HG02870 (cell line): ENCODE results near the gene CREB3L2.
"Not testable (repeated sequence)": the region's sequence is repeated elsewhere in the genome, so short reads cannot be mapped to it uniquely, and the experiment has no call there.

Source experiments
- ATAC-seq: cut with Tn5 transposase; IDR thresholded peaks from one replicate; pipeline ENCODE4 v1.9.1; 2021; ENCODE audit warnings: mild to moderate bottlenecking, moderate library complexity; ENCODE audit not compliant: unreplicated experiment

Gene CREB3L2

DNA sequence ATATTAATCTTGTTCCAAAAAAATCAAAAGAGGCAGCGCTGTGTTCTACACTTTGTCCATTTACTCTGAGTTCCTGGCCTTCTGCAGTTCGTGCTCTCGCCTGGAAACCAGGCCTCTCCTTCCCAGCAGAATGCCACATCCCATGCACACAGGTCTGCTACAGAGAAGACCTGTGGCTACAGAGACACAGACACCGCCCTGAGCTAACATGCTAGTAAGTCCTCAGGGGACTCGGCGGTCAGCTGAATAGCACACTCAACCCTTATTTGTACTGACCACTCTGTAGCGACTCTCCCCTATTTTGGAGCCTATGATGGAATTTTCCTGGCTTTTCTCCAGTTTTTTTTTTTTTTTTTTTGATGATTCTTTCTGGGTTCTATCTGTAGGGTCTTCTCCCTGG is 12.8 kb downstream of the CREB3L2 start:
- ATAC-seq: no peak

DNA sequence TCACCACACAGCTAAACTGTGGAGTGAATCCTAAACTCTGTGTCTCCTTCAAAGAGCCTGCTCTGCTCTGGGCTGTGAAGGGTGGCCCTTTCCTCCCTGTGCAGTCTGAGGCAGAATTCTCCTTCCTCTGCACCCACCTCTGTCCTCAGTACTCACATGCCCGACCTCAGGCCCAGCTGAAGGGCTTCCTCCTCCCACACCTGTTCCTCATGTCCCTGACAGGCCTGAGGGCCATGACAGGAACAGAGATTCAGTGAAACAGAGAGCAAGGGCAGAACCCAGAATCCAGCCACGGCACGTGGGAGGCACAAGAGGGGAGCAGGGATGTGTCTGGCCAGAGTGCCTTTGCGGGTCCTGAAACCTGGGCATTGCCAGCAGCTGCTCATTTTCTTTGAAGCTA is 13.9 kb downstream of the CREB3L2 start:
- ATAC-seq: peak; percentile 55

DNA sequence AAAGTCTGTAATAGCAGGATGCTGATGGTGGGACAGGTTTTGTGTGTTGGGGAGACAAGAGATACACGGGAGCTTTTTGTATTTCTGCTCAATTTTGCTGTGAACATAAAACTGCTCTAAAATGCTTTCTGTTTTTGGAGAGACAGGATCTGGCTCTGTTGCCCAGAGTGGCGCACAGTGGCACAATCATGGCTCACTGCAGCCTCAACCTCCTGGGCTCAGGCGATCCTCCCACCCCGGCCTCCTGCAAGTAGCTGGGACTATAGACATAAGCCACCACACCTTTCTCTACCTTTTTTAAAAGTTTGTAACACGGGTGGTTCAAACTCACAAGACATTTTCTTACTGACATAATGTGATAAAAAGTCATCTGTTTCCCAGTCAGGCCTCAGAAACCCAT is 14.3 kb downstream of the CREB3L2 start:
- ATAC-seq: no peak

- ATAC-seq: no peak
These were observed 14.9 kb downstream of the CREB3L2 start for GRCh38 chr7:137987018-137987349.

DNA sequence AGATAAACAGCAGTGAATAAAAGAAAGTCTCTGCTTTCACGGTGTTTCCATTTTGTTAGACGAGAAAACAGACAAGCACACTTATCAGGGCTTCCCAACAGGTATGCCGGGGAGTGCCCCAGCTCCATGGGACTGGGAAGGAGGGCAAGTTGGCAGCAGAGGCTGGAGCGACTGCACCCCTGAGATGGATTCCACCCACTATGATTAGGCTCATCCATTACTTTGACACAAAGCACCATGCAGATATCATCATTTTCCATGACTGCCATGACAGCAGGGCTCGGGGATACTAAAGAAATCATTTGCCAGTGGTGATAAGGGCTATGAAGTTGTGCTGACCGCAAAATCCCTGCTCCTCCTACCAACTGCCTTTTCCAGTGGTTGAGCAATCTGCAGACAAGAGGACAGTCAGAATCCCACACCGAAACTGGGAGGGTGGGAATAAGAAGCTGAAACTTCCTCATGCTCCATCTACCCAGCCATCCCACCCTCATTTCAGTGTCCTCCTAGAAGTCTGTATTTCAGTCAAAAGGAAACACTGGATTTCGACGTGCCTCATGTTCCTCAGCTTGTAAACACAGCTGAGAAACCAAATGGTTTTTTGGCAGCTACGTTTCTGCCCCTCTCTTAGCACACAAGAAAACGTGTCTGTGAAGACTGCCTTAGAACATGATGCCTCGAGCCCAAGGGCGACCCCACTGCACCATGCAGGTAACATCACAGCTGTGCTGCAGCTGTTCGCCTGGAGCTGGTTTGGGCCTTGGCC is 15.5 kb downstream of the CREB3L2 start:
- no peak for ATAC-seq

DNA sequence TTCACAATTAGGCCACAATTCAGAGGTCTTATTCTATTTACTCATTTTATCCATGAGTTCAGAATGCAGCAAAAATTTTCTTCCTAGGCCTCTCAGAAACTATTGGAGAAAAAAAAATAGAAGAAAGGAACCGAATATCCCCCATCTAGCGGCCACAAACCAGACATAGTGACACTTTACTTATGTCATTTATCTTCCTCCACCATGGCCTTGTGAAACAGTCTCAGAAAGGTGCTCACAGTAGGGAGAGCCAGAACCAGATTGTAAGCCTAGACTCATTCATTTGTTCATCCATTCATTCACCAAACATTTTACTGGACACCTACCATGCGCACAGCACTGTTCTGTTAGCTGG is 16.0 kb downstream of the CREB3L2 start:
- peak; percentile 52 for ATAC-seq

GRCh38 chr7:137985253-137985896 is 16.5 kb downstream of the CREB3L2 start:
- ATAC-seq: peak; percentile 43

- no peak for ATAC-seq
These were observed 17.5 kb downstream of the CREB3L2 start for GRCh38 chr7:137984181-137985041.

DNA sequence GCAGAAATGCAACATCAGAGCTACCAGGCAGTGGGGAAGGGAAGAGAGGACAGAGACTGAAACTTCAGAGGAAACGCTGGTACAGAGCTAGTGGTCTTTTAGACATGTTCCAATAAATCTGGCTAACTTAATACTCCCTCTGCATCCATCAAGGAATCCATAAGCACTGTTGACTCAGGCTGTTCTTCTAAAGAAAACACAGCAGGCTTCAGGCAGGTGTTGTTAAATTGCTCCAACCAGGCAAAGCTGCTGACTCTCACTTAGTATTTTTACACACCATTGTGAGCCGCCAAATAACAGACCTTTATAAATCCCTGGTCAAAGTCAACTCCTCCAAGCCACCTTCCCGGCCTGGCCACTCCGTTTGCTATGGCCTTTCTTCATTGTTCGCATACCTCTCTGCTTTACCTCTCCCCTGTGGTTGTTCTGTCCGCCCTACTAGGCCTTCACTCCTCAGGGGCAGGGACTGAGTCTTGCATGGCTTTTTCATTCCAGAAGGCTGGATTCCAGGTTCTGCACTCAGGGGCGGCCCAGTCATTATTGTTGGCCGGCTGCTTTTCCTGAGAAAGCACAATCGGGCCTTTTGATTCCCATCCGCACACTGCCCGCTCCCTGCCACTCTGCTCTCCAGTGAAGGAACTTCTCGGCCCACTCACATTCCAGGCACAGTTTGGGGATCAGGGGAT is 18.4 kb downstream of the CREB3L2 start:
- no peak for ATAC-seq

DNA sequence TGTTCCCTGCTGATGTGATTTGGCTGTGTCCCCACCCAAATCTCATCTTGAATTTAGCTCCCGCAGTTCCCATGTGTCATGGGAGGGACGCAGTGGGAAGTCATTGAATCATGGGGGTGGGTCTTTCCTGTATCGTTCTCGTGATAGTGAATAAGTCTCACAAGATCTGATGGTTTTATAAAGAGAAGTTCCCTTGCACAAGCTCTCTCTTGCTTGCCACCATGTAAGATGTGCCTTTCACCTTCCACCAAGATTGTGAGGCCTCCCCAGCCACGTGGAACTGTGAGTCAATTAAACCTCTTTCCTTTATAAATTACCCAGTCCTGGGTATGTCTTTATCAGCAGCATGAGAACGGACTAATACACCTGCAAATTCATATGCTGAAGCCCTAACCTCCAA is 19.5 kb downstream of the CREB3L2 start:
- not testable (repeated sequence) for ATAC-seq

- ATAC-seq: peak; percentile 46
These were observed 20.2 kb downstream of the CREB3L2 start for GRCh38 chr7:137981668-137982067.

GRCh38 chr7:137981175-137981574 is 20.7 kb downstream of the CREB3L2 start:
- ATAC-seq: peak; percentile 0

DNA sequence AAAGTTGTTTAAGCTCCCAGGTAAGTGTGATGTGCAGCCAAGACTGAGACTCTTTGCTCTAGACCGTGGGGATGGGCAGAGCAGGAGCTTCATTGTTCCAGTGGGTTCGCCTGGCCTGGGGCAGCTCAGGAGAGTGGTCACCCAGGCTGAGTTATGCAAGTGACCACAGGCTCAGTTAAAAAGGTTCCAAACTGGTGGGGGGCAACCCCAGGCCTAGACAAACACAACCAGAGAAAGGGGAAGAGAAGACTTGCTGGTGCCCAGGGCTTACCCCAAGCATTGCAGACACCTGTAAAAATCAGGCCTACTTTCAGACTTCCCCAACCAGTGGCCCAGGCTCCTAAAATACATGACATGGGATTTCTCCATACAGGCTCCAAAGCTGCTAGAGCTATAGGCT is 21.6 kb downstream of the CREB3L2 start:
- no peak for ATAC-seq

DNA sequence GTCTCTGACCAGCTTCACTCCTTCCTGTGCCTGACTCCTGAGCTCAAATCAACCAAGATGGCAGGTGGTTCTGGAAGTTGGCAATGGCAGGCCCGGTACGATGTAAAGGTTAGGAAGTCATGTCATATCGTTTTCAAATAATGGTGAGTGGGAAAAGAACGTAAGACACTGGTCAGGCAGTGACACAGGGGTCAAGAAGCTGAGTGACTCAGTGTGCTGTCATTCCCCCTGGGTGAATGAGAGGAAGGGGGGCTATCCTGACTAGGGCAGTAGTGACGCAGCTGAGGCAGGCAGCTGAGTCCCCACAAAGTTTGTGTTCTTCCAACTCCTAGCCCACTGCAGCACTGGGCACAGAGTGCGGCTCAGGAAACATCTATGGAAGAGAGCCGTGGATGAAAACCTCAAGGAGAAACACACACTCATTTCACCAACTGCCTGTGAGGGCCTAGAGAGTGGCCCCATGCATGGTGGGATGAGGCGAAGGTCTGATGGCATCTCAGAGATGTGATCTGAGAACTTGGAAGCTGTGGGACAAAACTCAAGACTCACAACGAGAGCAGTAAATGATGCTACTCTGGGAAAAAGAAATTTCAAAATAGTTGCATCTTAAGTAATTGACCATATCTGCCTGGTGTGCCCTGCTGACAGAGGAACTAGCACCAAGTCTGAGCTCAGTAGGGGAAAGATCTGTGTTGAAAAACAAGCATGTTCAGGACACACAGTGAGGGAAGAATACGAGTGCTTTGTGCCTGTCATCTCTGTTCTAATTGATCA is 23.2 kb downstream of the CREB3L2 start:
- no peak for ATAC-seq

- ATAC-seq: no peak
These were observed 24.7 kb downstream of the CREB3L2 start for GRCh38 chr7:137977173-137977572.

GRCh38 chr7:137976696-137977095 is 25.2 kb downstream of the CREB3L2 start:
- ATAC-seq: no peak

DNA sequence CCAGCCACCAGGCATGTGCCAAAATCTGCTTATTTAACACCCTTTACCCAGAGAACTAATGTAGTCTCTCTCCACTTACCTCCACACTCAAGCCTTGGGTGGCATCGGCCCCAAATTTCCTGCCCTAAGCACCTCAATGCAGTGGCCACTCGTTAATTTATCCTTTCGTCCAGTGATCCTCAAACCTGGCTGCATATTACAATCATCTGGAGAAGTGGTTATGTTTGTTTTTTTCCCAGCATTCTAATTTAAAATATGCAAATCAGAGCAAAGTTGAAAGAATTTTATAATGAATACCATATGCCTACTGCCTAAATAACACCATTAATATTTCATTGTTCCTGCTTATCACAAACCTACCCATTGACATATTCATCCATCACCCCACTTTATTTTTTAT is 25.7 kb downstream of the CREB3L2 start:
- no peak for ATAC-seq

GRCh38 chr7:137975768-137976167 is 26.1 kb downstream of the CREB3L2 start:
- no peak for ATAC-seq

DNA sequence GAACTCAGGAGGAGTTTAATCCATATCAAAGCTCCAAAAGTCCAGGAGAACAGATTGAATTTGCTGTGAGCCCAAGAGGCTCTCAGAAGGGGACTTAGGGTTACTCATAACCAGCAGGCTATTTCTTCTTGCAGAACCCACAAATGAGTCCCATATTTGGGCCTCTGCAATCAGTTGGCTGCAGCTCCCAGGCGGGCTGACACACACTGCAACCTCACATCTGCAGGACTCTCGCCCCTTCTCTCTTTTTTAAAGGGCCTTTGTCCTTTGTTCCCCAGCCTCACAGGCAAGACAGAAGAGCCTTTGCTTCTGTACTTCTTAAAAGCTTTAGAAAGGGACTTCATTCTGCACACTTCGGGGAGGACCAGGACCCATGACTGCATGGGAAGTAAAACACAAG is 26.7 kb downstream of the CREB3L2 start:
- peak; percentile 86 for ATAC-seq

- no peak for ATAC-seq
These were observed 27.1 kb downstream of the CREB3L2 start for GRCh38 chr7:137974766-137975165.
